Karpas-422 (cell line): ENCODE results near the gene COL25A1. TPM values are rescaled to one million over a fixed set of nuclear protein-coding genes. Genes with fewer than 3 reads are reported as not detected.
"Not testable (repeated sequence)": the region's sequence is repeated elsewhere in the genome, so short reads cannot be mapped to it uniquely, and the experiment has no call there.

Experiments used
- DNase-seq: peaks from one replicate; pipeline ENCODE4 v3.0.0-alpha.2; 2015
- H2AFZ ChIP-seq: fragments of 200-600 bp; sonication (generic); 2 replicates; pipeline ENCODE4 v1.6.1; 2014; ENCODE audit warnings: antibody characterized with exemption, low read length, mixed read lengths
- H3K27ac ChIP-seq: fragments of 200-600 bp; sonication (generic); 2 replicates; pipeline ENCODE4 v1.5.1; 2014; ENCODE audit warnings: mild to moderate bottlenecking, low read length, moderate library complexity
- H3K27me3 ChIP-seq: fragments of 200-600 bp; sonication (generic); 2 replicates; pipeline ENCODE4 v1.6.1; 2014; ENCODE audit warnings: low read length, mixed read lengths
- H3K36me3 ChIP-seq: fragments of 200-600 bp; sonication (generic); 2 replicates; pipeline ENCODE4 v1.6.1; 2014; ENCODE audit warnings: low read length, mixed read lengths; ENCODE audit not compliant: insufficient read depth
- H3K4me1 ChIP-seq: fragments of 200-600 bp; sonication (generic); 2 replicates; pipeline ENCODE4 v1.6.1; 2014; ENCODE audit warnings: mild to moderate bottlenecking, low read length, mixed read lengths
- H3K4me2 ChIP-seq: fragments of 200-600 bp; sonication (generic); 2 replicates; pipeline ENCODE4 v1.6.1; 2014; ENCODE audit warnings: low read length, low read depth, mild to moderate bottlenecking; ENCODE audit not compliant: poor library complexity, severe bottlenecking
- H3K4me3 ChIP-seq: fragments of 200-600 bp; sonication (generic); 2 replicates; pipeline ENCODE4 v1.5.1; 2014; ENCODE audit warnings: mild to moderate bottlenecking, antibody characterized with exemption, low read length, mixed read lengths
- H3K79me2 ChIP-seq: fragments of 200-600 bp; sonication (generic); 2 replicates; pipeline ENCODE4 v1.6.1; 2014; ENCODE audit warnings: mild to moderate bottlenecking, low read length, mixed read lengths
- H3K9ac ChIP-seq: fragments of 200-600 bp; sonication (generic); 2 replicates; pipeline ENCODE4 v1.6.0; 2014; ENCODE audit warnings: low read length
- H3K9me2 ChIP-seq: fragments of 200-600 bp; sonication (generic), shearing (Covaris generic); replicated peaks from 2 replicates; pipeline ENCODE4 v1.6.0; 2014; ENCODE audit warnings: mild to moderate bottlenecking, low read length, moderate library complexity; ENCODE audit not compliant: insufficient read depth
- H3K9me3 ChIP-seq: fragments of 300-700, 200-600 bp; sonication (generic); 2 replicates; pipeline ENCODE4 v1.6.1; 2014; ENCODE audit warnings: low read length, mixed read lengths
- H4K20me1 ChIP-seq: fragments of 200-600 bp; sonication (generic); 2 replicates; pipeline ENCODE4 v1.6.1; 2014; ENCODE audit warnings: mild to moderate bottlenecking, antibody characterized with exemption, low read length, low read depth; ENCODE audit not compliant: insufficient read depth
- total RNA-seq: library from RNA; depleted of rRNA; stranded (reverse); fragments of >200 nt; shearing (Covaris generic); gene quantifications from 2 replicates; pipeline ENCODE4 v1.2.3, GENCODE V29; 2014; ENCODE audit warnings: low replicate concordance

The COL25A1 gene
- total RNA-seq, 1 experiment from 2014 or later, result not detected

DNA sequence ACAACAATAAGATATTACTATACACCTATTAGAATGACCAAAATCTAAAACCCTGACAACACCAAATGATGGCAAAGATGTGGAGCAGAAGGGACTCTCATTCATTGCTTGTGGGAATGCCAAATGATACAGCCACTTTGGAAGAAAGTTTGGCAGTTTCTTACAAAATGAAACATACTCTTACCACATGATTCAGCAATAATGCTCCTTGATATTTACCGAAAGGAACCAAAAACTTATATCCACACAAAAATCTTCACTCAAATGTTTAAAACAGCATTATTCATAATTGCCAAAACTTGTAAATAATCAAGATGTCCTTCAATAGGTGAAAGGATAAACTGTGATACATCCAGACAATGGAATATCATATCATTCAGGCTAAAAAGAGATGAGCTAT lies 180.9 kb downstream of the COL25A1 start:
- no peak overlapping the region for H3K4me3 ChIP-seq
- H3K79me2 ChIP-seq, result no peaks in the 10 kb centered on the region
- no peak overlapping the region for H3K4me2 ChIP-seq
- H3K9me2 ChIP-seq, result no peaks in the 10 kb centered on the region
- H4K20me1 ChIP-seq, result no peaks in the 10 kb centered on the region
- H3K9ac ChIP-seq, result no peak overlapping the region
- no peak overlapping the region for H2AFZ ChIP-seq
- no peak overlapping the region for H3K27ac ChIP-seq
- no peaks in the 10 kb centered on the region for H3K9me3 ChIP-seq
- no peaks in the 10 kb centered on the region for H3K27me3 ChIP-seq
- no peak for DNase-seq
- no peaks in the 10 kb centered on the region for H3K36me3 ChIP-seq
- H3K4me1 ChIP-seq, result no peaks in the 10 kb centered on the region

DNA sequence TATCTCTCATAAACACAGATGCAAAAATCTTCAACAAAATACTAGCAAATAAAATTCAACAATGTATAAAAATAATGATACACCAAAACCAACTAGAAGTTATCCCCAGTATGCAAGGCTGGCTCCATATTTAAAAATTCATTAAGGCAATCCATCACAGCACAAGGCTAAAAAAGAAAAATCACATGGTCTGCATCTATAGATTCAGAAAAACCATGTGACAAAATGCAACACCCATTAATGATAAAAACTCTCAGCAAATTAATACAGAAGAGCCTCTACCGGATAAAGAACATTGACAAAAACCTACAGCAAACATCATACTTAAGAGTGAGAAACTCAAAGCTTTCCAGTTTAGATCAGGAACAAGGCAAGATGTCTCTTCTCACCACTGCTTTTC lies 182.6 kb downstream of the COL25A1 start:
- no peaks in the 10 kb centered on the region for H3K4me1 ChIP-seq

DNA sequence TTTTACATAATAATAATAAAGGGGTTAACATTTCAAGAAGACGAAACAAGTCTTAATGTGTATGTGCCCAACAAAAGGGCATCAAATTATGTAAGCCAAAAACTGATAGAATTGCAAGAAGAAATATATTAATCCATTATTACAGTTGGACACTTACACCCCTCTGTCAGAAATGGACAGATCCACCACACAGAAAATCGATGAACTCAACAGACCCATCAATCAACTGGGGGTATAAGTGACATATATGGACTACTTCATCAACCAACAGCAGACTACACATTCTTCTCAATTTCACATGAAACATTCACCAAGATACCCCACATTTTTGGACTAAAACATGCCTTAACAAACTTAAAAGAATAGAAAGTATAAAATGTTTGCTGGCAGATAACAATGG lies 183.8 kb downstream of the COL25A1 start:
- Histone ChIP-seq H3K79me2 (no peaks in the 10 kb centered on the region), H3K4me3 (no peak overlapping the region), H3K9me2 (no peaks in the 10 kb centered on the region), H3K36me3 (no peaks in the 10 kb centered on the region), H4K20me1 (no peaks in the 10 kb centered on the region), H3K9me3 (no peaks in the 10 kb centered on the region), H3K4me2 (no peak overlapping the region), H2AFZ (no peak overlapping the region), H3K4me1 (no peaks in the 10 kb centered on the region), H3K27me3 (0 out of 2 replicates have a peak, but pooled peaks cover 3% of the 10 kb centered on the region), H3K9ac (no peak overlapping the region), H3K27ac (no peak overlapping the region)
- no peak for DNase-seq

More for the DNA sequence above, 182.6 kb downstream of the COL25A1 start:
- H3K36me3 ChIP-seq, result no peaks in the 10 kb centered on the region
- no peak overlapping the region for H3K9ac ChIP-seq
- no peak overlapping the region for H3K27ac ChIP-seq
- no peak overlapping the region for H3K4me2 ChIP-seq
- no peak overlapping the region for H2AFZ ChIP-seq
- H3K9me3 ChIP-seq, result no peaks in the 10 kb centered on the region
- no peak for DNase-seq
- no peaks in the 10 kb centered on the region for H4K20me1 ChIP-seq
- H3K4me3 ChIP-seq, result no peak overlapping the region
- no peaks in the 10 kb centered on the region for H3K79me2 ChIP-seq
- no peaks in the 10 kb centered on the region for H3K9me2 ChIP-seq
- H3K27me3 ChIP-seq, result no peaks in the 10 kb centered on the region

DNA sequence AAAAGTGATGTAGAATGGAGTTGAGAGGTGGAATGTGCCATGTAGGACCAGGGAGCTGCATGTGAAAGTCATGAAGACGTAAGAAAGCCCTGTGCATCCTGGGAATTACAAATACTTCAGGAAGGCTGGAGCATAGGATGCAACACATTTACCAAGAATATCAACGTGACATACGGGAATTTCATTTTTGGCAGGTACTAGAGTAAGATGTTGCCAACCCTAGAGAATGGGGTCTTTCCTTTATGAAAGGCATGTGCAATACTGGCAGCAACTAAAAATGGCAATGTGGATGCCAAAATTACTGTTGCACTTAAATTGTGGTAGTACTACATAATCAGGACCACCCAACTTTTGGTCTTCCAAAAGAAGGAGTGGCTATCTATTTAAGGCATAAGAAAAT lies 188.0 kb downstream of the COL25A1 start:
- DNase-seq, result no peak
- H3K4me3 ChIP-seq, result no peak overlapping the region
- H3K4me1 ChIP-seq, result no peaks in the 10 kb centered on the region
- no peaks in the 10 kb centered on the region for H3K36me3 ChIP-seq
- no peak overlapping the region for H2AFZ ChIP-seq
- no peaks in the 10 kb centered on the region for H3K79me2 ChIP-seq
- 0 out of 2 replicates have a peak, but pooled peaks cover 3% of the 10 kb centered on the region for H3K27me3 ChIP-seq
- H3K9me2 ChIP-seq, result no peaks in the 10 kb centered on the region
- no peak overlapping the region for H3K9ac ChIP-seq
- no peak overlapping the region for H3K27ac ChIP-seq
- no peaks in the 10 kb centered on the region for H3K9me3 ChIP-seq
- H4K20me1 ChIP-seq, result no peaks in the 10 kb centered on the region
- no peak overlapping the region for H3K4me2 ChIP-seq

DNA sequence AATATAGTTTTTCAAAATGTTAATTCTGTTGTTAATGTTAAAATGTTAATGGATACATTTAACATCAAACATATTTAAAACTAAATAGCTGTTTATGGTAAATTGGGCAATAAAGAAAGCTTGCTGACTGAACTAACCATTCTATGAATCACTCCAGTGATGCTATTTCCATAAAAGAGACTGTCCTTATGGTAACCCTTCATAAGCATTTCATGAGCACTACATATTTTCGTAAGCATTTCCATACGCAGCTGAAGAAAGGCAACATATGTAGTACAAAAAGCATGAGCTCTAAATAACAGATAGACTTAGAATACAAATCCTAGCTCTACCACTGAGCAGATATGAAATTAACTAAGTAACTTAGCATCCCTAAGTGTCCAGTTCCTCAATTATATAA lies 188.9 kb downstream of the COL25A1 start:
- H3K9me3 ChIP-seq, result no peaks in the 10 kb centered on the region
- no peaks in the 10 kb centered on the region for H3K36me3 ChIP-seq
- DNase-seq, result no peak
- no peaks in the 10 kb centered on the region for H3K79me2 ChIP-seq
- H3K27me3 ChIP-seq, result 0 out of 2 replicates have a peak, but pooled peaks cover 3% of the 10 kb centered on the region
- H3K9ac ChIP-seq, result no peak overlapping the region
- H3K4me3 ChIP-seq, result no peak overlapping the region
- no peak overlapping the region for H3K27ac ChIP-seq
- no peaks in the 10 kb centered on the region for H3K4me1 ChIP-seq
- no peak overlapping the region for H3K4me2 ChIP-seq
- H3K9me2 ChIP-seq, result no peaks in the 10 kb centered on the region
- H2AFZ ChIP-seq, result no peak overlapping the region
- H4K20me1 ChIP-seq, result no peaks in the 10 kb centered on the region

DNA sequence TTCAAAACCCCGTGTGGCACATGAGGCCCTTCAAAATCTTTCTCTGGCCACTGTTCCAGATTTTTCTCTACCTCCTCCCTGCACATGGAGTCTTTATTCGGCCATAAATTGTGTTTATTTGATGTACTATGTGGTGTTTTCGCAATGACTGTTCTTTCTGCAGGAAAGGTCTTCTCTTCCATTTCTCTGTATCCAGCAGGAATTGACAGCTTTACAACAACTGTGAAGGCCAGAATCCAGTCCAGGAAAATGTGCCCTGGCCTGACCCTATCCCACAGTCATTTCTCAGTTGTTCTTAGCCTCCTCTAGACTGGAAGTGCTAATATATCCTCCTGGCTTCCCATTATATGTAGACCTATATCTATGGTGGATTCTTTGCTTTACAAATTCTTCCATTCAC lies 191.4 kb downstream of the COL25A1 start:
- DNase-seq, result no peak
- Histone ChIP-seq H3K4me1 (no peaks in the 10 kb centered on the region), H4K20me1 (no peaks in the 10 kb centered on the region), H3K4me2 (no peak overlapping the region), H2AFZ (no peak overlapping the region), H3K27me3 (0 out of 2 replicates have a peak, but pooled peaks cover 3% of the 10 kb centered on the region), H3K4me3 (no peak overlapping the region), H3K79me2 (no peaks in the 10 kb centered on the region), H3K27ac (no peak overlapping the region), H3K9ac (no peak overlapping the region), H3K9me3 (no peaks in the 10 kb centered on the region), H3K9me2 (no peaks in the 10 kb centered on the region), H3K36me3 (no peaks in the 10 kb centered on the region)

DNA sequence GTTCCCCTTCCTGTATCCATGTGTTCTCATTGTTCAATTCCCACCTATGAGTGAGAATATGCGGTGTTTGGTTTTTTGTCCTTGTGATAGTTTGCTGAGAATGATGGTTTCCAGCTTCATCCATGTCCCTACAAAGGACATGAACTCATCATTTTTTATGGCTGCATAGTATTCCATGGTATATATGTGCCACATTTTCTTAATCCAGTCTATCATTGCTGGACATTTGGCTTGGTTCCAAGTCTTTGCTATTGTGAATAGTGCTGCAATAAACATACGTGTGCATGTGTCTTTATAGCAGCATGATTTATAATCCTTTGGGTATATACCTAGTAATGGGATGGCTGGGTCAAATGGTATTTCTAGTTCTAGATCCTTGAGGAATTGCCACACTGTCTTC lies 194.2 kb downstream of the COL25A1 start:
- not testable (repeated sequence) for DNase-seq, H3K27ac ChIP-seq, H2AFZ ChIP-seq, H3K4me3 ChIP-seq, H3K9me3 ChIP-seq, H3K9ac ChIP-seq, H3K79me2 ChIP-seq, H3K27me3 ChIP-seq, H3K4me2 ChIP-seq, H3K4me1 ChIP-seq, H3K36me3 ChIP-seq, H4K20me1 ChIP-seq, H3K9me2 ChIP-seq

DNA sequence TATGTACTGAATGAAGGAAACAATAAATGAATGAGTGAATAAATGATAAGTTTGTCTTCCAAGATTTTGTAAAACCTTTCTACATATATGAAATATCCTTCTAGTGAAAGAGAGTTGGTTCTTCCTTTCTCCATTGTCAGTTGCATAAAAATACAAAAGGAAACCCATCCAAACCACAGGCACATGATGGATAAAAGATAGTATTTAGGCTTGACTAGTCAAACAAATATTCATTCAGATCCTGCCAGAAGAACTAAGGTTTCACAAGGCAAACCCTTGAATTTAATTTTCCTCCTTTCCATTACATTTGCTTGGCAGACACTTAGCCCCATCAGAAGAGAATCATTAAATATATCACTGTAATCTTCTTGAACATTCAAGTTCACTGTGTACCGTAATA lies 208.4 kb downstream of the COL25A1 start:
- no peak overlapping the region for H2AFZ ChIP-seq
- H3K9me2 ChIP-seq, result no peaks in the 10 kb centered on the region
- no peaks in the 10 kb centered on the region for H3K36me3 ChIP-seq
- H3K9me3 ChIP-seq, result no peaks in the 10 kb centered on the region
- no peak overlapping the region for H3K9ac ChIP-seq
- no peak overlapping the region for H3K27ac ChIP-seq
- no peak for DNase-seq
- no peak overlapping the region for H3K4me2 ChIP-seq
- H3K27me3 ChIP-seq, result no peaks in the 10 kb centered on the region
- H4K20me1 ChIP-seq, result no peaks in the 10 kb centered on the region
- H3K79me2 ChIP-seq, result no peaks in the 10 kb centered on the region
- H3K4me1 ChIP-seq, result no peaks in the 10 kb centered on the region
- no peak overlapping the region for H3K4me3 ChIP-seq
